Smooth muscle cell (in vitro differentiated cells): ENCODE measurements around the gene YTHDF1. TPM values are rescaled to one million over a fixed set of nuclear protein-coding genes. Genes with fewer than 3 reads are reported as not detected.

Experiments
- DNase-seq: peaks from one replicate; lab custom pipeline; 2025; ENCODE audit not compliant: unreplicated experiment; lab: John Stamatoyannopoulos, UW
- H2AFZ ChIP-seq: fragments of 200-600 bp; sonication (generic); 2 replicates; pipeline ENCODE4 v1.6.0; 2016; ENCODE audit warnings: antibody characterized with exemption, low read depth, mild to moderate bottlenecking
- H3F3A ChIP-seq: fragments of 200-600 bp; sonication (generic); 2 replicates; pipeline ENCODE4 v1.6.0; 2017; ENCODE audit warnings: antibody characterized with exemption, low read depth
- H3K27ac ChIP-seq: fragments of 200-600 bp; sonication (generic); 2 replicates; pipeline ENCODE4 v1.5.1; 2016; ENCODE audit warnings: low read depth, mild to moderate bottlenecking
- H3K27me3 ChIP-seq: fragments of 200-600 bp; sonication (generic); 2 replicates; pipeline ENCODE4 v1.6.1; 2016; ENCODE audit warnings: low read depth, mild to moderate bottlenecking
- H3K36me3 ChIP-seq: fragments of 200-600 bp; sonication (generic); 2 replicates; pipeline ENCODE4 v1.5.1; 2016; ENCODE audit warnings: low read depth
- H3K4me1 ChIP-seq: fragments of 200-600 bp; sonication (generic); 2 replicates; pipeline ENCODE4 v1.5.1; 2016; ENCODE audit warnings: low read depth
- H3K4me2 ChIP-seq: fragments of 200-600 bp; sonication (generic); 2 replicates; pipeline ENCODE4 v1.6.0; 2016; ENCODE audit warnings: mild to moderate bottlenecking
- H3K4me3 ChIP-seq: fragments of 200-600 bp; sonication (generic); 2 replicates; pipeline ENCODE4 v1.5.1; 2016; ENCODE audit warnings: mild to moderate bottlenecking
- H3K79me2 ChIP-seq: fragments of 200-600 bp; sonication (generic); 2 replicates; pipeline ENCODE4 v1.6.0; 2016; ENCODE audit warnings: low read depth, mild to moderate bottlenecking
- H3K9ac ChIP-seq: fragments of 200-600 bp; sonication (generic); 2 replicates; pipeline ENCODE4 v1.6.0; 2016; ENCODE audit warnings: low read depth
- H3K9me3 ChIP-seq: fragments of 200-600 bp; sonication (generic); replicated peaks from 2 replicates; pipeline ENCODE4 v1.5.1; 2016; ENCODE audit warnings: low read depth
- H4K20me1 ChIP-seq: fragments of 200-600 bp; sonication (generic); 2 replicates; pipeline ENCODE4 v1.6.0; 2016; ENCODE audit warnings: low read depth
- CTCF ChIP-seq: fragments of 200-600 bp; sonication (generic); IDR thresholded peaks from 2 replicates; pipeline ENCODE4 v1.5.1; 2017; ENCODE audit warnings: borderline replicate concordance, mild to moderate bottlenecking, antibody characterized with exemption; ENCODE audit not compliant: insufficient read depth, poor library complexity, severe bottlenecking
- WGBS: methylation state at CpG from one replicate; pipeline ENCODE4 v1.1.7; 2016; ENCODE audit warnings: low lambda C conversion rate; 5-methylcytosine and 5-hydroxymethylcytosine counted together
- polyA plus RNA-seq: library from polyadenylated mRNA; unstranded; fragments of >200 nt; fragmentation: Nextera tagmentation; extraction: Ambion mirVana; gene quantifications from 2 replicates; pipeline ENCODE4 v1.2.1, GENCODE V29; 2016
- total RNA-seq: library from RNA; depleted of rRNA; stranded (reverse); fragments of >200 nt; gene quantifications from 2 replicates; pipeline ENCODE4 v1.2.3, GENCODE V29; 2014

Gene YTHDF1
- total and polyA plus RNA-seq, 2 experiments from 2014 or later: 28.2 to 35.8 TPM

DNA sequence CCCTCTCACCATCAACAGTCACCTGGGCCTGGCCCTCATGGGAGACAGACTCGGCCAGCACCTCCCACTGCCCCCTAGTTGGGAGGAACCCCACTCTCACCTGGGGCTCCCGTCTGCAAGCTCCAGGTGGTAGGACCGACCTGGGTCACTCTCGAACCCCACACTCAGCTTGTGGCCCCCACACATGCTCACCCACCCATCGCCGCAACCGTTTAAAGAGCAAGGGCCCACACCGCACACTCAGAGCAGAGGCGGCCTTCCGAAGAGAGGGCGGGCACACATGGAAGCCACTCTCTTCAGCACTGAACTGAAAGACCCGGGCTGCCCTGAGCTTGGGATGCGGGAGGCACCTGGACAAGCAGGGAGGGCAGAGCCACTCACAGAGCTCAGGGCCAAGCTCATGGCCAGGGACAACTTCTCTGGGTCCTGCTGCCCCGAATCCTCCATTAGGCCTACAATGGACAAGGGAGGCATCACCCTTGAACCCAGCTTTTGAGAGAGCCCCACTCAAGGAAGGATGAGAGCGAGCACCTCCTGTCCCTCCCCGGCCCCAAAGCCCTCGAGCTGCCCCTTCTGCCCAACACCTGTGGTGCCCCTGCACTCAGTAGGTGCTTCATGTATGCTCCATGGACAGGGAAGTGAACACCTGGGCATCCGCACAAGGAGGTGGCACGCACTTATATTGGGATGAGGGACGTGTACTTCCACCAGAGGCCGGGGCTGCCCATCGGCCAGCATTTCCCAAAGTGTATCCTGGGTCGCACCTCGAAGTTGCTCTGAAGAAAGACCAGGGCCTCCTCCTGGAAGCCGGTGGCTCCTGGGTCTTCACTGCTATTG is 50.4 kb downstream of the YTHDF1 start:
- H3K79me2 ChIP-seq: no peaks in the 10 kb centered on the region
- no peaks in the 10 kb centered on the region for H3F3A ChIP-seq
- no peaks in the 10 kb centered on the region for H4K20me1 ChIP-seq
- DNase-seq: no peak
- H3K9ac ChIP-seq: no peak overlapping the region
- TF ChIP-seq CTCF: no peak
- no peak overlapping the region for H3K4me3 ChIP-seq
- no peak overlapping the region for H3K4me2 ChIP-seq
- H3K27ac ChIP-seq: no peak overlapping the region
- H3K9me3 ChIP-seq: no peaks in the 10 kb centered on the region
- H3K27me3 ChIP-seq: peaks cover 24% of the 10 kb centered on the region
- WGBS: 94% methylated on average over 25 of the region's 25 CpGs
- H3K36me3 ChIP-seq: no peaks in the 10 kb centered on the region
- H2AFZ ChIP-seq: no peak overlapping the region
- H3K4me1 ChIP-seq: no peaks in the 10 kb centered on the region

- whole genome bisulfite sequencing: 90% methylated on average over 24 of the region's 24 CpGs
- Histone ChIP-seq H3K9ac (no peak overlapping the region), H4K20me1 (no peaks in the 10 kb centered on the region), H3K79me2 (no peaks in the 10 kb centered on the region), H3K9me3 (no peaks in the 10 kb centered on the region), H3K4me1 (no peaks in the 10 kb centered on the region), H3K27me3 (peaks cover 15% of the 10 kb centered on the region), H3K4me2 (no peak overlapping the region), H3K36me3 (no peaks in the 10 kb centered on the region), H3F3A (no peaks in the 10 kb centered on the region), H3K27ac (no peak overlapping the region), H3K4me3 (no peak overlapping the region), H2AFZ (no peak overlapping the region)
- DNase-seq: no peak
- no peak for TF ChIP-seq CTCF
Measured at GRCh38 chr20:63164484-63165355, 51.2 kb downstream of the YTHDF1 start.

DNA sequence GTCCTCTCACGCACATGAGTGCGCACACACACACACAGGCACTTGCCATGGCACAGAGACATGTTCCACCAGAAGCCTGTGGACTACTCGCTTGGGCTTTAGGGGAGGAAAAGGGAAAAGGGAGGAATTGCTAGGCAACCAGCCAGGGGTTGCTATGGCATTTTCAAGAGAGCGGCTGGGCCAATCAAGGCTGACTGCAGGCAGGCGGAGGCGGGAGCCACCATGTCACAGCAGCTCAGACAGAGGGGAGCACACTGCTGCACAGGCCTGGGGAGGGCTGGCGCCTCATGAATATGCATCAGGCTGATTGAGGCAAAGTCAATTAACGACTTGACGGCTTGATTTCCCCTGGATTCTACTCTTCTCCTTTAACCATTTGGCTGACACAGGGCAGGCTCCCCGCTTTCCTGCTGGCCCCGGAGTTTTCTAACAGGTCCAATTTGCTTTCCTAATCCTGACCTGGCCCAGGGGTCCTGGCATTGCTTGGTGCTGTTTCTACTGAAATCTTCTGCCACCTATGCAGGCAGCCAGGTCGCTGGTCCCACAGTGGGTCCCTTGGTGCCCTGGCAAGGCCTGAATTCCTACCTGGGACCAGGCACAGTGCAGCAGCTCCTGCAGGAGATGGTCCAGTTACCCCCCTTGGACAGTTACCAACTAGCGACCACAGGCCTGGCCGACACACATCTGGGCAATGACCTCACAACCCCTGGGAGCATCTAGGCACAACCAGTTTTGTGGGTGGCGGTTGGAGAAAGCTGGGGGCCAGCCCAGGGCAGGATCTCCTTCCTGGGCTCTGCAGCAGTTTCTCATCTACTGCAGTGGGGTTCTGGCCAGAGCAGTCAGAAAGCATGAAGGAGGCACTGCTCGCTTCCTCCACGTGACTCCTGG is 52.1 kb downstream of the YTHDF1 start:
- Histone ChIP-seq H3K79me2 (no peaks in the 10 kb centered on the region), H2AFZ (no peak overlapping the region)

More for the DNA sequence above, 52.1 kb downstream of the YTHDF1 start:
- Histone ChIP-seq H3F3A (no peaks in the 10 kb centered on the region), H3K27me3 (peaks cover 14% of the 10 kb centered on the region), H3K27ac (no peak overlapping the region), H3K9me3 (no peaks in the 10 kb centered on the region), H3K9ac (no peak overlapping the region), H3K36me3 (no peaks in the 10 kb centered on the region), H3K4me3 (no peak overlapping the region), H3K4me1 (no peaks in the 10 kb centered on the region), H4K20me1 (no peaks in the 10 kb centered on the region), H3K4me2 (no peak overlapping the region)
- DNase-seq: no peak
- 86% methylated on average over 17 of the region's 17 CpGs for WGBS
- TF ChIP-seq CTCF: no peak
